A673 (cell line): Measurements from ENCODE around the gene NUDT5.

Experiments
- CTCF ChIP-seq: fragments of 300-800, 200-600 bp; sonication (generic); conservative IDR thresholded peaks from 2 replicates; pipeline ENCODE4 v1.5.1; 2017; ENCODE audit warnings: low read depth, mild to moderate bottlenecking, antibody characterized with exemption, low read length, moderate library complexity, mixed read lengths
- EZH2 ChIP-seq: fragments of 200-600 bp; sonication (generic); IDR thresholded peaks from 2 replicates; pipeline ENCODE4 v1.6.1; 2017; ENCODE audit warnings: borderline replicate concordance, low read depth, mild to moderate bottlenecking, mixed read lengths, antibody characterized with exemption, low read length; ENCODE audit not compliant: poor library complexity, severe bottlenecking

- TF ChIP-seq CTCF (no peak), EZH2 (no peak)
Measured at GRCh38 chr10:12201543-12201942, 5.9 kb upstream of the NUDT5 start.
